ENCODE data around the gene TM9SF3.
"Not testable (repeated sequence)": the region's sequence is repeated elsewhere in the genome, so short reads cannot be mapped to it uniquely, and the experiment has no call there.

TM9SF3 gene

DNA sequence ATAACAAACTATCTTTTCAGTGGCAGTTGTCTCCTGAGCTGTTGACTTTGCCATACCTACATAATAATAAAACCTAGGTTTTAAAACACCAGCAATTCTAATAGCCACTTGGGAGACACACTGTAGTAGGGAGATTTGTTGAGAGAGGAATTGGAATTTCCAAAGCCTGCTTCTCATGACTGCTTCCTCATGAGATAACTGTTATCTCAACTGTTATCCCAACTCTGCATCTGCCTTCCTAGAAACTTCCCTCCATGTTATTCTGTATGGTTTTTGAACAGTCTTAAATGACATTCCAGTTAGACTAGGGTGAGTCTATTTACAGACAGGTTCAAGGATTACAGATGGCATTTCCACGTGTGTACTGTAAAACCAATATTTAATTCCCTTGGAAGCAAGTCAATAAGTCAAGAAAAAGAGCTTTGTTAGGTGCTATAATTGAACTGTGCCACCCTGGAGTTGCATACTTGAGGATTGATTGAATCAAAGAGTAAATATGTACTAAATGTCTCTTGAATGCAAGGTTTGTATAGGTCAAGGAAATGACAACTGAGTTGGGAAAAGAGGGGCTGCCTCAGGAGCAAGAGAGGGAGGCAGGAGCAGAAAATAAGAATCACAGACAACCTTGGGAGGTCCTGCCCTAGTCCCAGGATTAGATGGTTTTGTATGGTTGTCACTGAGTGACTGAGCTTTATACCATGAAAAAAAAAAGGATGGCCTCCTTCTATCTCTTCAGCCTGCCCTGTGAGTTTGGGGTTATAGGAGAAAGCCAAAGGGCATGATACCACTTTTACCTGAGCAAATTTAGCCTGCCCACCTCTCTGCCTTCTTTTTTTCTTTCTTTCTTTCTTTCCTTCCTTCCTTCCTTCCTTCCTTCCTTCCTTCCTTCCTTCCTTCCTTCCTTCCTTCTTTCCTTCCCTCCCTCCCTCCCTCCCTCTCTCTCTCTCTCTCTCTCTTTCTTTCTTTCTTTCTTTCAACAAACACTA is 9.9 kb upstream of the TM9SF3 start:
- DNase-seq, result no peak

DNA sequence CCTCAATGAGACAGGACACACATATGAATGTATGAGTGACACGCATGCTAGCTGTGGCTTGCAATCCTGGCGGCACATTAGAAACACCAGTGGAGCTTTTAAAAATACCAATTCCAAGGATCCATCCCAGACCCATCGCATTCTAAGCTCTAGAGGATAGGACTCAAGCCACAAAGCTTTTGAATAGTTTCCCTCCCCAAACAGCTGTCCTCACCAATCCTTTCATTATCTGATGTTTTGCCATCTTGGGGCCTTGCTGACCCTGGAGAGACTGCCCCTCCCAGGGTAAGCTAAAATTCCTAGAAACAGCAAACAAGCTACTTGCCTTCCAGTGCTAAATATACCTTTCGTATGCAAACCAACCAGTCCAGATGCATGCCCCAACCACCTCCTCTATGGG is 8.9 kb upstream of the TM9SF3 start:
- DNase-seq, result no peak

GRCh38 chr10:96591946-96592345 is 5.1 kb upstream of the TM9SF3 start:
- no peak for DNase-seq

- DNase-seq, result no peak
These were observed 2.0 kb upstream of the TM9SF3 start for GRCh38 chr10:96588616-96589419.

GRCh38 chr10:96588060-96588554 is 1.3 kb upstream of the TM9SF3 start:
- DNase-seq, result no peak

GRCh38 chr10:96587264-96588059 is 650 bp upstream of the TM9SF3 start:
- no peak for DNase-seq

DNA sequence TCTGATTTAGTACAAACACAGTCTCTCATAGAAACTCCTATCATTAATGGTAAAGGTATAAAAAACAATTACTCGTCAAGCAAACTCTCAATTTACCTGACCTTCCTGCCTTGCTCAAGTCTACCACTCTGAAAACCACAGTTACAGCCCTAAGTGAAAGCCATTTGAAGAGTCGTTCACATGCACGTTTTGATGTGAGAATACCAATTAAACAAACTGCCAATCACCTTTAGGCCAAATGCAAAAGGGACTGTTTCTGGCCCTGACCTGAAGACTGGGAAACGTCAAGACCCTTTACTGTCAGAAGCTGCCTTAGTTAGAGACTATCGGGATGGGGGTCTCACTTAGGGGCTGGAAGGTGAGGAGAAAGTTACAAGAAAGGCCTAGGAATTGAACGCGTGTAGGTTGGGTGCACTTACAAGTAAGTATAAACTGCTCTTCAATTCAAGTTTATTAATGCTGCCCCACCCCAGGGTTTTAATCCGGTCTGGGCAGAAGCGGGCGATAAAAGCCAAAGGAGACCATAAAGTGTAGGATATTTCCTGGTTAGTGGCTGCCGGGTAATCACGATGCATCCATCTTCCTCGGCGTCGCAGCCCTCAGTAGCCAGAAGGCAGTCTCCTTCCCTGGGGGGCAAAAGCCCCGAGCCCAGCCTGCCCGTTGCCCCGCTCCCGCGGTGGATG is 935 bp downstream of the TM9SF3 start:
- no peak for DNase-seq

GRCh38 chr10:96584474-96584873 is 2.3 kb downstream of the TM9SF3 start:
- DNase-seq, result no peak

GRCh38 chr10:96584035-96584434 is 2.8 kb downstream of the TM9SF3 start:
- DNase-seq, result no peak

DNA sequence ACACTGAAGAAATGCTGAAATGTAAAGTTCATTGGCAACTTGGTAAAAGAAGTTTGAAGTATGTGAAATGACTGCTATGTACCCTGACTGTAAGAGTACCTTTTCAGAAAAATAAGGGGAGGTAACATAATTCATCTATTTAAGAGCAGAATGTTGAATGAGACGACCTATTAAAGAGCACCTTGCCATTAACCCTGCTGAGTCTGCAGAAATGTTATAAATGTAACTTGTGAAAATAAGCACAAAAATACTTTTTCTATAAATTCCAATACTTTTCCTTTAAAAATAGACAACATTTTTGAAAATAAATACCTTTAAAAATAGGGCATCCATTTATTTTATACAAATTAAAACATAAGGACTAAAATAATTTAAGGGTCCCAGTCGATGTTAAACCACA is 7.7 kb downstream of the TM9SF3 start:
- no peak for DNase-seq

DNA sequence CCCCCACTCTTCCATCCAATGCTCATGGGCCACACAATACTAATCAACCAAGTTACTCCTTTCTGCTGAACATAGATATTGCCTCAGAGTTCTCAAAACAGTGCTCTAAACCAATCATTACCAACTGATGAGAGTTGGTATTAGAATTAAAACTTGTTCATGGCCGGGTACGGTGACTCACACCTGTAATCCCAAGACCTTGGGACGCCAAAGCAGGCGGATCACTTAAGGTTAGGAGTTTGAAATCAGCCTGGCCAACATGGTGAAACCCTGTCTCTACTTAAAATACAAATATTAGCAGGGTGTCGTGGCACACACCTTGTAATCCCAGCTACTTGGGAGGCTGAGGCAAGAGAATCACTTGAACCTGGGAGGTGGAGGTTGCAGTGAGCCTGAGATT is 8.2 kb downstream of the TM9SF3 start:
- DNase-seq, result no peak

DNA sequence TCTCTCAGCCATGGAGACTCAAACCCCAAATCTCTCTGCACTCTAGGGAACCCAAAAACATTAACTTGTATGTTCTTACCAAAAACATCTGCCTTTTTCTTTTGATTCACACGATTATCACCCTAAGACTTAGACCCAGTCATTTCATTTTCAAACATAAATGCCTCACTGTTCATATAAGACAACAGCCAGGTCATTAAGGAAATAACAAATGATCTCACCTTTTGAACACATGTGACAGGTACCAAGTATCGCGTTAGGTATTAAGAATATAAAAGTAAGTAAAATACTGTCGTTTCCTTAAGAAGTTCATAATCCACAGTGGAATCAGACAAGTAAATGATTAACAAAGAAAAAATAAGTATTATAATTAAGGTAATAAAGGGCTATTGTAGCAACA is 8.8 kb downstream of the TM9SF3 start:
- no peak for DNase-seq

DNA sequence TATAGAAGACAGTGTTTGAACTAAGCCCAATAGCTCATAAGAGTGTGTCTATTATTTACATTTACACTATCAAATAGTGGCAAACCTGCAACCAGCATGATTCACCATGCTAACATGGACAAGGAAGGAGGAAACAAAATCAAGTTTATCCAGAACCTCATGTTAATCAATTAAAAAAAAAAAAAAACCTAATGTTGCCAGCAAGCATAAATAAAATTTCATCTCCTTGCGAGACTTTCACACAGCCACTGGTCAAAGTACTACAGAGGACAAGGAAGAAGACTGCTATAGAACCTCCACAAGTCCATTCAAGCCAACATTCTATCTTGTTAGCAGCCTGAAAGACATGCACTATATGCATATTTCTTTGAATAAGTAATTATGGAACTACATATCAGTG is 9.7 kb downstream of the TM9SF3 start:
- DNase-seq, result no peak

- no peak for DNase-seq
These were observed 10.4 kb downstream of the TM9SF3 start for GRCh38 chr10:96576277-96576980.

- not testable (repeated sequence) for DNase-seq
These were observed 12.2 kb downstream of the TM9SF3 start for GRCh38 chr10:96574564-96574963.

- no peak for DNase-seq
These were observed 13.8 kb downstream of the TM9SF3 start for GRCh38 chr10:96573036-96573435.

DNA sequence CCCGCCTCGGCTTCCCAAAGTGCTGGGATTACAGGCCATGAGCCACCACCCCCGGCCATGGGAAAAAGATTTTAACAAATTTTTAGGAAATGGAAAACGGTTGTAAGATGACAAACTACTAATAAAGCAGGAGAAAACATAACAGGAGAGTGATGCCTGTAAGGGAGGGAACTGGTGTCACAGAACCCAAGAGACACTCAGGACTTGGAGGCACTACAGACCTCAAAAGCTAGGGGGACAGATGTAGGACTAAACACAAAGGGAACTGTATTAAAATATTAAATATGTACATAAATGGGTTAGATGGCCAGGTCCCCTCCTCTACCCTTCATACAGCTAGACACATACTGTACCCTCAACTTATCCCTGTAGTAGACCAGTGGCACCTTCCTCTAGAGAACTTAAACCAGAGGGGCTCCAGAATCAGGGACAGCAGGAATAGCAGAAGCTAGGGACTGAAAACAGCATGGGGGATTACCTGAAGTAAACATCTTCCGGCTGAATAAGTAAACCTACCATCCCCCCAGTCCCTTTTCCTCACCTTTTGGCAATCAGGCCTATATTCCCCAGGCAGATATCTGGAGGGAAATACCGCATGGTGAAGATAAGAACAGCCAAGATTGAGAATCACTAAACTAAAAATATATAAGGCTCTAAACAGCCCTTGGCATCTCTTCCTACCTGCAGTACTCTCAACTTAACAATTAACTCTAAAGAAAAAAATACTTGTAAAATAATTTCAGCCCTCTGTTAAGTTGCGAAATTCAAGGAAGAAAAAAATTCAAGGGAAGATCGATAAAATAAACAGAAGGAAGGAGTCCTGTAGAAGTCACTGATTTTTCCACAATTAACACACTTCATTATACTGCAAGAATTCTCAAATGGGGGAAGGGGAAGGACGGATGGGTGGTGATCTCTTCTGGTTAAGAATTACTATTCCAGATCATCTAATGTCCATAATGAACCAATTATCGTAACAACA is 15.5 kb downstream of the TM9SF3 start:
- no peak for DNase-seq

DNA sequence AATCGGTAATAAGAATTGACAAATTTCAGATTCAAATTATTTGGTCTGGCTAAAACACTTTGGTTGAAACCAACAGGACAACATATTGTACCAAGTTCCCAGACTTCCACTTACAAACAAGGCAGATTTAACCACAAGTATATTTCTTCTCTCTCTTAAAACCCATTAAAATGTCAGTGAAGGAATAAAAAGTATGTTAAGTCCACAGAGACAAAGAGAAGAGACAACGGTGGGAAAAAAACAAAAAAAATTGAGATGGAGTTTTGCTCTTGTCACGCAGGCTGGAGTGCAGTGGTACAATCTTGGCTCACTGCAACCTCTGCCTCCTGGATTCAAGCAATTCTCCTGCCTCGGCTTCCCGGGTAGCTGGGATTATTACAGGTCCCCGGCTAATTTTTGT is 16.3 kb downstream of the TM9SF3 start:
- DNase-seq, result no peak

DNA sequence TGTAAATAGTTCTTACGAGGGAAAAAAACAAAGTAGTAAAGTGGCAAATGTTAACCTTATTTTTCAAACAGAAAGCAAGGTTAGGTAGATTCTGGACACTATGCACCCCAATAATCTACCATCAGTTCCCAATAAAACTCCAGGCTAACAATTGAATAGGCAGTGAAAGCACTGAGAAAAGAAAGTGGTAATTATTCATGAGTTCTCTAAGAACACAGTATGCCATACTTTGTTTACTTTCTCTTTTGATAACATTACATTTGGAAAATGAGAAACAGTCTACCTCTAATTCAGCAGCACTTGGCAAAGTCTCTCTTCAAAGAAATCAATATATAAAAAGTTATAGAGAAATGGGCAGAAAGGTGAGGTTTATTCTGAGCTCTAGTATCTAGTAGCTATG is 18.4 kb downstream of the TM9SF3 start:
- DNase-seq, result no peak

DNA sequence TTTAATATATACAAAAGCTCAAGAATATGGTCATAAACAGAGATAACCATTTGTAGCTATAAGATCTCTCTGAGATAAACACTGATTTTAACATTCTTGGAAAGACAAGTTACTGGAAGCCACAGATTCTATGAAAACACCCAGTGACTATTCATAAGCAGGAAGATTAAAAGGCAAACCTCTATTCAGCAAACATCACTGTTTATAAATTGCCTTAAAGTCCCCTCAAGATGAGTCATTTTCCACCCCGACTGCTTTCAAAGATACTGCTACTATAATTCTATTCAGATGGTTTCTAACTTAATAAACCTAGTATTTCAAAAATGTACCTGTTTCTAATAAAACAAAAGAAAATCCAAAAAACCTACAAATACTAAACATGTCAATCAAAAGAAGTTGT is 21.0 kb downstream of the TM9SF3 start:
- no peak for DNase-seq
